Heart left ventricle (tissue), 16 donors: ENCODE results near the gene KIF4B. TPM values are rescaled to one million over a fixed set of nuclear protein-coding genes. Genes with fewer than 3 reads are reported as not detected.

ENCODE experiments used
- ATAC-seq, 4 donors: fragments of 200-7000 bp; cut with Tn5 transposase; one replicate each; pipeline ENCODE4 v1.9.1; 2020 to 2022; ENCODE audit warnings: moderate library complexity in 4 of 4, mild to moderate bottlenecking in 3 of 4, moderate number of reproducible peaks in 1 of 4
- DNase-seq, 5 donors: peaks; one replicate each; pipeline ENCODE4 v3.0.0-alpha.2; 2020
- H3K27ac ChIP-seq, 12 donors: fragments of 200-600 bp; sonication (generic) in 4 of 12; one replicate each; pipeline versions ENCODE4 v1.5.0 to v1.8.0; 2016 to 2022; ENCODE audit warnings: mild to moderate bottlenecking in 2 of 12
- H3K27me3 ChIP-seq, 9 donors: fragments of 200-600 bp; sonication (generic) in 2 of 9; one replicate each; pipeline versions ENCODE4 v1.5.1 to v1.8.0; 2016 to 2022; ENCODE audit warnings: mild to moderate bottlenecking in 3 of 9
- H3K36me3 ChIP-seq, 9 donors: fragments of 200-600 bp; sonication (generic) in 2 of 9; one replicate each; pipeline versions ENCODE4 v1.5.0 to v1.8.0; 2018 to 2022; ENCODE audit warnings: mild to moderate bottlenecking in 2 of 9
- H3K4me1 ChIP-seq, 12 donors: fragments of 200-600 bp; sonication (generic) in 4 of 12; one replicate each; pipeline versions ENCODE4 v1.5.0 to v1.8.0; 2016 to 2022; ENCODE audit warnings: mild to moderate bottlenecking in 3 of 12
- H3K4me3 ChIP-seq, 12 donors: fragments of 200-600 bp; sonication (generic) in 4 of 12; one replicate each; pipeline versions ENCODE4 v1.5.0 to v1.8.0; 2017 to 2022; ENCODE audit warnings: mild to moderate bottlenecking in 9 of 12, moderate library complexity in 4 of 12
- H3K9me3 ChIP-seq, 12 donors: fragments of 200-600 bp; sonication (generic) in 4 of 12; one replicate each; pipeline versions ENCODE4 v1.5.0 to v1.8.0; 2016 to 2022; ENCODE audit warnings: mild to moderate bottlenecking in 1 of 12
- CTCF ChIP-seq, 12 donors: fragments of 200-600 bp; sonication (generic) in 4 of 12; IDR thresholded peaks; one replicate each; pipeline versions ENCODE4 v1.5.0 to v1.8.0; 2018 to 2022; ENCODE audit warnings: antibody characterized with exemption in 12 of 12, mild to moderate bottlenecking in 5 of 12
- POLR2A ChIP-seq, 2 donors: fragments of 450-650 bp; IDR thresholded peaks; one replicate each; pipeline ENCODE4 v1.6.1; 2017; ENCODE audit warnings: antibody characterized with exemption in 2 of 2, mild to moderate bottlenecking in 2 of 2, moderate library complexity in 2 of 2
- WGBS, 4 donors: extraction: QIAGEN DNeasy Blood & Tissue Kit in 2 of 4; methylation state at CpG; one replicate each; pipeline versions ENCODE4 v1.1.5 to v1.1.7; 2013 to 2018; 5-methylcytosine and 5-hydroxymethylcytosine counted together
- intact Hi-C, 10 donors: fragments of 100-400 bp; cut with DNase I; formaldehyde crosslinking; loops; one replicate each; pipeline versions ENCODE4 v1.11.1 to v1.14.2; 2022
- long read RNA-seq, 3 donors: library from polyadenylated mRNA; unstranded; transcript quantifications; one replicate each; pipeline ENCODE4 v2.0.0, GENCODE V29; 2020 to 2021
- polyA plus RNA-seq, 2 donors: library from polyadenylated mRNA; stranded (reverse); fragments of 200-250 nt; gene quantifications; one replicate each; pipeline ENCODE4 v1.2.3, GENCODE V29; 2013
- total RNA-seq, 9 donors: library from RNA; depleted of rRNA in 2 of 9; stranded (reverse); fragments of >200 nt in 2 of 9; fragmentation: NEBNext Ultra II Directional in 3 of 9; extraction: Animal tissue kit (Norgen Biotek cat#: 25700) in 3 of 9; gene quantifications; one replicate each; pipeline versions ENCODE4 v1.1.0 to v1.2.4, GENCODE V29; 2016 to 2023
- donor health status: ischemic (EF 13 %, LVEDD 7.1; RV severe dilation, severe dysfunction).
- donor health status: healthy with polysubstance abuse.
- donor health status: DM: no; HTN: yes; CAD: no.
- donor health status: DM: no; HTN: no; CAD: no.
- donor health status: ischemic (EF 25% LVEDD 6.9; RV normal size, moderate dysfunction).
- donor health status: ischemic (EF 25% LVEDD 5.7; RV mildly dilated, moderate dysfunction).
- donor health status: healthy.
- donor health status: DM: yes; HTN: yes; CAD: no.
- donor health status: ischemic (EF 35%, LVEDD 5.7; RV mildly dilated, moderate dysfunction).
- donor health status: nonischemic (EF 11% LVEDD 7.7; RV severe dilation, severe dysfunction).
- donor health status: DM: yes; HTN: yes; CAD: no.
- donor health status: PGD.
- donor health status: ischemic (EF 29% LVEDD 5.4; RV normal size, mild dysfunction).
- donor health status: nonischemic (EF 23%, LVEDD 6.1; RV moderate dilation, normal function).

Gene KIF4B
- total RNA-seq (under 1 TPM in 2 of 9 donors, not detected in 7; 0.07 to 0.21 TPM), polyA plus RNA-seq (not detected)
- long read RNA-seq, donor 1: 0 reads
- long read RNA-seq, donor 2: 0 reads
- long read RNA-seq, donor 3: 0 reads

GRCh38 chr5:155013526-155013925 is at the start of gene KIF4B:
TSS of gene KIF4B (plus strand) at chr5:155013755. CDS start at chr5:155013860, 105 bp downstream.
- no peak for TF ChIP-seq CTCF (IDR thresholded peaks at IDR 0.05)
- TF ChIP-seq POLR2A (IDR thresholded peaks at IDR 0.05): no peak
- no peaks in the 10 kb centered on the region for H3K36me3 ChIP-seq
- 93 to 95% (median 94%) methylated on average over 21 of the region's 21 CpGs for WGBS, 4 donors
- H3K4me3 ChIP-seq: no peak within 1 kb of the TSS
- DNase-seq (no peak), ATAC-seq (no peak)
- H3K4me1 ChIP-seq: peaks cover 0 to 4% (median 0%) of the 10 kb centered on the region in 12 donors
- H3K27me3 ChIP-seq: no peaks in the 10 kb centered on the region
- intact Hi-C loops: no loop called here
- H3K9me3 ChIP-seq: peaks cover 0 to 9% (median 0%) of the 10 kb centered on the region in 12 donors
- no peak within 1 kb of the TSS for H3K27ac ChIP-seq

GRCh38 chr5:154966081-154966841 is 47.3 kb upstream of the KIF4B start:
- ATAC-seq: peak in 3 of 4 donors; percentile 52 to 91 (median 58)
- Histone ChIP-seq H3K4me3 (peak overlapping the region in 4 of 12 donors; percentile 2 to 20 (median 5)), H3K36me3 (peaks cover 0 to 75% (median 55%) of the 10 kb centered on the region in 9 donors), H3K27ac (peak overlapping the region in 10 of 12 donors; percentile 47 to 67 (median 60)), H3K9me3 (no peaks in the 10 kb centered on the region), H3K27me3 (no peaks in the 10 kb centered on the region), H3K4me1 (peaks cover 0 to 23% (median 5%) of the 10 kb centered on the region in 12 donors)
- WGBS, 4 donors: 59 to 74% (median 67%) methylated on average over 7 of the region's 7 CpGs
- TF ChIP-seq POLR2A (IDR thresholded peaks at IDR 0.05) (no peak), CTCF (IDR thresholded peaks at IDR 0.05) (no peak)
- intact Hi-C loops: no loop called here
- DNase-seq: peak in 1 of 5 donors; percentile 10

GRCh38 chr5:154966874-154967273 is 46.7 kb upstream of the KIF4B start:
- DNase-seq: no peak
- Histone ChIP-seq H3K4me1 (peaks cover 0 to 23% (median 5%) of the 10 kb centered on the region in 12 donors), H3K27ac (peak overlapping the region in 10 of 12 donors; percentile 6 to 64 (median 46)), H3K9me3 (no peaks in the 10 kb centered on the region), H3K4me3 (peak overlapping the region in 4 of 12 donors; percentile 2 to 20 (median 5)), H3K36me3 (peaks cover 0 to 68% (median 49%) of the 10 kb centered on the region in 9 donors), H3K27me3 (no peaks in the 10 kb centered on the region)
- TF ChIP-seq POLR2A (IDR thresholded peaks at IDR 0.05) (no peak), CTCF (IDR thresholded peaks at IDR 0.05) (no peak)
- 71 to 88% (median 72%) methylated on average over 3 of the region's 3 CpGs for WGBS, 4 donors
- ATAC-seq: no peak
- intact Hi-C loops: no loop called here

GRCh38 chr5:154967421-154968024 is 46.0 kb upstream of the KIF4B start:
- no peak for ATAC-seq
- Histone ChIP-seq H3K27ac (peak overlapping the region in 1 of 12 donors; percentile 47), H3K9me3 (no peaks in the 10 kb centered on the region), H3K36me3 (peaks cover 0 to 62% (median 42%) of the 10 kb centered on the region in 9 donors), H3K27me3 (no peaks in the 10 kb centered on the region), H3K4me3 (peak overlapping the region in 2 of 12 donors; percentile 2 to 20), H3K4me1 (peaks cover 0 to 23% (median 5%) of the 10 kb centered on the region in 12 donors)
- 63 to 73% (median 67%) methylated on average over 5 of the region's 5 CpGs for WGBS, 4 donors
- no peak for TF ChIP-seq POLR2A (IDR thresholded peaks at IDR 0.05)
- peak; percentile 17 to 63 (median 52) for TF ChIP-seq CTCF (IDR thresholded peaks at IDR 0.05)
- intact Hi-C loops: no loop called here
- no peak for DNase-seq
